Activated naive CD4-positive, alpha-beta T cell treated with anti-CD3 and anti-CD28 coated beads for 36 hours (primary cell): ENCODE results near the gene NPB. TPM values are rescaled to one million over a fixed set of nuclear protein-coding genes. Genes with fewer than 3 reads are reported as not detected.
A peak's percentile ranks its signal among the peaks of the same experiment; 100 is the strongest.

Experiments used
- CTCF ChIA-PET: fragments of 350-600 bp; sonication (Branson Sonifier 250); formaldehyde crosslinking; loops from one replicate; lab custom pipeline; 2021; ENCODE audit warnings: antibody characterized with exemption; lab: Charles Lee
- DNase-seq: peaks from one replicate; pipeline ENCODE4 v3.0.0-alpha.2; 2020
- H3K27ac Mint-ChIP-seq: one replicate; pipeline ENCODE4 v1.8.0; 2021; ENCODE audit warnings: mild to moderate bottlenecking, mixed read lengths
- H3K27me3 Mint-ChIP-seq: one replicate; pipeline ENCODE4 v1.8.0; 2021; ENCODE audit warnings: low read depth, mixed read lengths
- H3K36me3 Mint-ChIP-seq: one replicate; pipeline ENCODE4 v1.8.0; 2021; ENCODE audit warnings: low read depth, mixed read lengths
- H3K4me1 Mint-ChIP-seq: one replicate; pipeline ENCODE4 v1.8.0; 2021; ENCODE audit warnings: low read depth, mixed read lengths
- H3K4me3 Mint-ChIP-seq: one replicate; pipeline ENCODE4 v1.8.0; 2021; ENCODE audit warnings: mild to moderate bottlenecking, moderate library complexity, mixed read lengths
- H3K9me3 Mint-ChIP-seq: one replicate; pipeline ENCODE4 v1.8.0; 2021; ENCODE audit warnings: mixed read lengths
- intact Hi-C: fragments of 100-400 bp; cut with micrococcal nuclease; formaldehyde crosslinking; loops from one replicate; pipeline ENCODE4 v1.15.1; 2023
- total RNA-seq, 2 experiments: library from RNA; stranded (reverse); gene quantifications; one replicate each; pipeline ENCODE4 v1.2.3, GENCODE V29; 2021

The NPB gene
- total RNA-seq, 2 experiments from 2014 or later = 0.12 to 0.19 TPM

DNA sequence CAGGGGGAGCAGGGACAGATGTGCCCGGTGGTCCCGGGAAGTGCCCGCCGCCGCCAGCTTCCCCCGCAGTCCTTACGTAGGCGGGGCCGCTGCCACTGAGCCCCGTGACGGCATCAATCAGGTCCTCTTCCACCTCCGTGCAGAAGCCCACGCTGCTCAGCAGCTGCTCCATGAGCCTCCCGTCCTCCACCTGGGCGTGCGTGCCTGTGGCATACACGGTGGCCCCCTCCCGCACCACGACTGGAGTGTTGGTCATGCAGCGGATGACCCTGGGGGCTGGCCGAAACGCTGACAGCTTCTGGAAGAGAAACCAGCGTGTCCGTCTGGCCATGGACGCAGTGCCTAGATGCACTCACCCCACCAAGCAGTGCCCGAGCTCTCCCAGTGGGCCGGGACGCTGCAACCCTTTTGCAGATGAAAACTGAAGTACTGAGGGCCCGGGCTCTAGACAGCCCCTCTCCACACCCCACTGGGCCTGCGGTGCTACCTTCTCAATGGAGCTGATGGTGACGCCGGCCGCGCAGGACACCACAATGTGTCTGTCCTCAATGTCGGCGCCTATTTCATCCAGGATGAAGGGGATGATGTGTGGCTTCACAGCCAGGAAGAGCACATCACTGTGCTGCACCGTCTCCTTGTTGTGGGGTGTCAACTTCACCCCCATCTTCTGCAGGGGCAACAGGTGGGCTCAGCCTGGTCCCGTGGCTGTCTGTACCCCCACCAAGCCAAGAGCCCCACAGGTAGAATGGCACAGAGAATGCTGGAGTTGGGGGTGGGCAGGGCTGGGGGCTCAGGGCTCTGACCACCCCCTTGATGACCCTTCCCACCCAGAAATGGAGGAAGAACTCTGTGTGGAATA lies 33.0 kb downstream of the NPB start:
- H3K9me3 Mint-ChIP-seq = no peaks in the 10 kb centered on the region
- H3K27ac Mint-ChIP-seq = no peak overlapping the region
- peaks cover 17% of the 10 kb centered on the region for H3K4me1 Mint-ChIP-seq

DNA sequence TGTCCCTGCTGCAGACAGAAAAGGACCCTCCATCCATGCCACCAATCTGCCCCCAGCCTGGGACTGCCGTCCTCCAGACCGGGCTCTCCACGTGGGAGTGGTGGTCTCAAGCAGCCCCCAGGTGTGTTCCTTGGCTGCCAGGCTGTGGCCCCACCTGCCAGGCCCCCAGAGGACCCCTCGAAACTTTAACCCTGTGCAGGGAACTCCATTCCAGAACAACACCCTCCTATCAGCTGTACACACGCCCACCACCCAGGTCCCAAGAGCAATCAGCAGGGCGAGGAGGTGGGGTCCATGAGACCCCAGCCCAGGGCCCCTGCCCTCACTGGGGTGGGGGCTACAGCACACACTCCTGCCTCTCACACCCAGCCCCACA lies 33.7 kb downstream of the NPB start:
- no peak for DNase-seq
- Mint-ChIP-seq H3K27ac (no peak overlapping the region), H3K36me3 (peaks cover 20% of the 10 kb centered on the region), H3K4me1 (peaks cover 17% of the 10 kb centered on the region), H3K4me3 (peak overlapping the region; percentile 85), H3K27me3 (no peaks in the 10 kb centered on the region), H3K9me3 (no peaks in the 10 kb centered on the region)
- intact Hi-C loops = no loop called here
- CTCF ChIA-PET = interaction anchor here (1.0 kb wide), 1 partner anchor 10 kb away, joined by 3 read pairs; no protein-coding TSS in a partner anchor

More for the DNA sequence above, 33.0 kb downstream of the NPB start:
- CTCF ChIA-PET = no interaction called here
- intact Hi-C loops = no loop called here
- Mint-ChIP-seq H3K36me3 (peaks cover 20% of the 10 kb centered on the region), H3K27me3 (no peaks in the 10 kb centered on the region), H3K4me3 (peak overlapping the region; percentile 85)
- DNase-seq = no peak

DNA sequence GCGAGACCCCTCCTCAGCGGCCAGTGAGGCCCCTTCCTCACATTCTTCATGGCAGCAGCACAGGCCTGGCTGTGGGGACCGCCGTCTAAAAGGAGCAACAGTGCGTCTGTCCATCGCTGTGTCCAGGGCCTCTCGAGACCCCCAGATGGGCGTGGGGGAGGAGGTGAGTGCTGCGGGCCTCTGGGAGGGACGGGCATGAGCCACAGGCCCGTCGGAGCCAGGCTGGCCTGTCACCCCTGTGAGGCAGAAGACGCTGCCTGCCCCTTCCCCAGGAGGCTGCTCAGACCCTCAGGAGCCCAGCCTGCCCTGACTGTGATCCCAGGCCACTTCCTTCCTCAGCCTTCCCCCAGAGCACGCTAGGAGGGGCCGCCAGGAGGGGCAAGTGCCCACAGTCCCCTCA lies 37.2 kb downstream of the NPB start:
- Mint-ChIP-seq H3K27me3 (no peaks in the 10 kb centered on the region), H3K9me3 (no peaks in the 10 kb centered on the region), H3K36me3 (peaks cover 8% of the 10 kb centered on the region), H3K27ac (no peak overlapping the region), H3K4me1 (peaks cover 14% of the 10 kb centered on the region), H3K4me3 (no peak overlapping the region)
- DNase-seq = no peak
- CTCF ChIA-PET = interaction anchor here (1.1 kb wide), 2 partner anchors 11 to 69 kb away, joined by 3 to 4 read pairs; no protein-coding TSS in a partner anchor
- intact Hi-C loops = no loop called here

DNA sequence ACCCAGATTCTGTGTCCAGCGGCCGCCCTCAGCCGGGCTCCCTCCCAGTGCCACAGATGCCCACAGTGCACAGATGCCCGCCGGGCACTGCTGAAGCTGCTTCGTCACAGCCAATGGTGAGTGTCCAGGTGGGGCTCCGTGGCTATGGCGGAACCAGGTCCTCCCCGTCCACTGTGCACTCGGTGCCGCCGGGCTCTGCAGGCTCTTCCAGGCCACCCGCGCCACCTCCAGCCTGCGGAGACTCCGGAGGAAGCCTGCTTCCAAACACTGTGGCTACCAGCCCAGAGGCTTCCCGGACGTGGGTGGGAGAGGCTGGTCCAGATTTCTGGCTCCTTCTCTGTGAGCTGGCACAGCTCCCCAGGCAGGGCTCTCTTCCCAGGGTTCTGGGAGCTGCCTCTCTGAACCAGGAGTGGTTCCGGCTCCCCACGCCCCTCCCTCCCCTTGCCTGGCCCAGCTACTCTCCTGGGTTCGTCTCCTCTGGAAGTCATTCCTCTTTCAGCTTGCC lies 37.9 kb downstream of the NPB start:
- CTCF ChIA-PET = no interaction called here
- DNase-seq = no peak
- Mint-ChIP-seq H3K36me3 (peaks cover 8% of the 10 kb centered on the region), H3K27ac (no peak overlapping the region), H3K4me1 (peaks cover 14% of the 10 kb centered on the region), H3K9me3 (no peaks in the 10 kb centered on the region), H3K4me3 (no peak overlapping the region), H3K27me3 (no peaks in the 10 kb centered on the region)
- intact Hi-C loops = no loop called here

DNA sequence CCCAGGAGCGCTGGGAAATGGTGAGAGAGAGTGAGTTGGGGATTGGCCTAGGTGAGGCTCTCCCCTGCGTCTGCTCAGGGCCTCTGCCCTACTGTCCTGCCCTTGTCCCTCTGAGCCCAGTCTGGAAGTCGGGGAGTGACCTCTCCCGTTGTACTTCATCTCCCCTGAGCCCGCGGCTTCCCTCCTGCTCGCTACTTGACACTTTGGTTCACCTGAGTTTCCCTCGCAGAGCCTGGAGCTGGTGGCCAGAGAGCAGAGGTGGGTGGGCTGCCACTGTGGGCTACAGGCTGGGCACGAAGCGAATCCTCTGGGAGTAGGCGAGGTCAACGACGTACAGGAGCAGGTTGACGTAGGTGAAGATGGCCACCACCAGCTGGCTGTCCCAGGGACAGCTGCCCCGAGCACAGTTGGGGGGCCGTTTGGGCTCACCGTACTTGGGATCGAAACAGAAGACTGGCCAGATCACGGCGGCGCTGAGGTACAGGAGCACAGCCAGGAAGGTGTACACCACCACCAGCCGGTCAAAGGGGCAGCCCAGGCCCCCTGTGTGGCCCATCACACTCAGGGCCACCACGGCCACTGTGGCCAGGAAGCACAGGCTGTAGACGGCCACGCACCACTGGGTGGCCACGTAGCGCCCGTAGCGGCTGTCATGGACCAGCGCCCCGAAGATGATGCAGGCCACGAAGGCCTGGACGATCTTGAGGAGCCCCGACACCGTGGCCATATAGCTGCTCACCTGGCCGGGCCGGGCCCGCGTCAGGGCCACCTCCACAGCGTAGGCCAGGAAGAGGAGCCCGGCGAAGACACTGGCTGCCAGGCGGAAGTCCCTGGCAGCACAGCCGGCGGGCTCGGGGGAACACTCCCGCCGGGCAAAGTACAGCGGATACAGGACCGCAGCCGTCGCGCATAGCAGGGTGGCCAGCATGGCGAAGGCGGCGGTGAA lies 38.8 kb downstream of the NPB start:
- DNase-seq = no peak
- CTCF ChIA-PET = no interaction called here
- intact Hi-C loops = no loop called here
- no peak overlapping the region for H3K4me3 Mint-ChIP-seq
- peaks cover 5% of the 10 kb centered on the region for H3K36me3 Mint-ChIP-seq
- H3K9me3 Mint-ChIP-seq = no peaks in the 10 kb centered on the region
- no peak overlapping the region for H3K27ac Mint-ChIP-seq
- H3K27me3 Mint-ChIP-seq = no peaks in the 10 kb centered on the region
- peaks cover 8% of the 10 kb centered on the region for H3K4me1 Mint-ChIP-seq

DNA sequence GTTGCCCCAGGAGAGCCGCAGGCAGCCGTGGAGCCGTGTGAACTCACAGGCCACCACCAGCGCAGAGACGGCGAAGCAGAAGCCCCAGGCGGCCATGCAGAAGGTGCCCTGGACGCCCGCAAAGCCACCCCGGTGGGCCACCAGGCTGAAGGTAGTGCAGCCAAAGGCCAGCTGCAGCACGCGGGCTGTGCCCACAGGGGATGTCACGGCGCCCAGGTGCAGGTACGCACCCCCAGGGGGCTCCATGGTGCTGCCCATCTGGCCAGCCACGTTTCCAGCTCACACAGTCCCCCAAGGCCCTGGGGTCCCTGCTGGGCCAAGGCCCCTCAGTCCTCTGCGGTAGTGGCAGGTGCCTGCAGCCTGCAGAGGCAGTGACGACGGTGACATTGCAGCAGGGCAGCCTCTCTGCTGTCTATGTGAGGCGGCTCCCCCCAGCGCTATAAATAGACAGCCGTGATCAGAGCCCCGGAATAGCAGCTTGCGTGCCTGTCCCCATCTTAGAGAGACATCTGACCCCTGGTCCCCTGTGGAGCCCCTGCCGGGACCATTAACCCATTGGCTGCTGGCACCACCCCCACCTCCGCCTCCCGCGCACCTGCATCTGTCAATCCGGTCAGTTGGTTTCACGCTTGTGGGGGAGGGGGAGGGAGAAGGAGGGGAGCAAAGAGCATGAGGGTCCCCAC lies 39.6 kb downstream of the NPB start:
- CTCF ChIA-PET = no interaction called here
- DNase-seq = no peak
- peaks cover 5% of the 10 kb centered on the region for H3K4me1 Mint-ChIP-seq
- no peaks in the 10 kb centered on the region for H3K27me3 Mint-ChIP-seq
- H3K27ac Mint-ChIP-seq = no peak overlapping the region
- H3K36me3 Mint-ChIP-seq = peaks cover under 1% of the 10 kb centered on the region
- no peaks in the 10 kb centered on the region for H3K9me3 Mint-ChIP-seq
- intact Hi-C loops = no loop called here
- H3K4me3 Mint-ChIP-seq = no peak overlapping the region

DNA sequence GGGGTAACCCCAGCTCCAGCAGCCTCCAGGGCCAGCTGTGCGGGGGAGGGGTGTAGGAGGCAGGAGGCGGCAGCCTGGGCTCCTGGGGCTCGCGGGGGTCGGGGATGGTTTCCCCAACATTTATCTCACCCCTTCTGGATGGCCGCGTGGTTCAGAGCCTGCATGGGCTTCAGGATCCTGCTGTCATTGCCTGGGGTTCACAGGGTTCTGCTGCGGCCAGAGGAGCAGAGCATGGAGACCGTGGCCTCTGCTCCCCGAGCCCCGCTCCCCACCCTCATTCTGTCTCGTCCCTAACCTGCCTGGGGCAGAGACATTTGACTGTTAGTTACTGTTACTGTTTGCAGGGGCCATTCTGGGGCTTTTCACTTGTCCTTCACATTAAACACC lies 40.1 kb downstream of the NPB start:
- intact Hi-C loops = no loop called here
- CTCF ChIA-PET = no interaction called here
- H3K36me3 Mint-ChIP-seq = no peaks in the 10 kb centered on the region
- peaks cover 5% of the 10 kb centered on the region for H3K4me1 Mint-ChIP-seq
- H3K9me3 Mint-ChIP-seq = no peaks in the 10 kb centered on the region
- no peak for DNase-seq
- no peaks in the 10 kb centered on the region for H3K27me3 Mint-ChIP-seq
- H3K27ac Mint-ChIP-seq = no peak overlapping the region
- no peak overlapping the region for H3K4me3 Mint-ChIP-seq

DNA sequence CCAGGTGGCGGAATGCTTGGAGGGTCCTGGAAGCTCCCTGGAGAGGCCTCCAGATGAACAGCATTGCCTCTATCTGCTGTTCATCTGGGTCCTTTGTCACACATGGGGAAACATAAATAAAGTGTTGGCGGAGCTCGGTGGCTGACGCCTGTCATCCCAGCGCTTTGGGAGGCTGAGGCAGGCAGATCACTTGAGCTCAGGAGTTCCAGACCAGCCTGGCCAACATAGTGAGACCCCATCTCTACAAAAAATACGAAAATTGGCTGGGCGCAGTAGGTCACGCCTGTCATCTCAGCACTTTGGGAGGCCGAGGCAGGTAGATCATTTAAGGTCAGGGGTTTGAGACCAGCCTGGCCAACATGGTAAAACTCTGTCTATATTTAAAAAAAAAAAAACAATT lies 42.8 kb downstream of the NPB start:
- no peaks in the 10 kb centered on the region for H3K27me3 Mint-ChIP-seq
- intact Hi-C loops = no loop called here
- no peak overlapping the region for H3K4me3 Mint-ChIP-seq
- no peaks in the 10 kb centered on the region for H3K36me3 Mint-ChIP-seq
- no peak overlapping the region for H3K27ac Mint-ChIP-seq
- no peaks in the 10 kb centered on the region for H3K9me3 Mint-ChIP-seq
- CTCF ChIA-PET = interaction anchor here (0.6 to 1.1 kb wide), 3 partner anchors 15 to 455 kb away, joined by 4 to 5 read pairs (median 5); no protein-coding TSS in a partner anchor
- H3K4me1 Mint-ChIP-seq = no peaks in the 10 kb centered on the region
- DNase-seq = no peak

DNA sequence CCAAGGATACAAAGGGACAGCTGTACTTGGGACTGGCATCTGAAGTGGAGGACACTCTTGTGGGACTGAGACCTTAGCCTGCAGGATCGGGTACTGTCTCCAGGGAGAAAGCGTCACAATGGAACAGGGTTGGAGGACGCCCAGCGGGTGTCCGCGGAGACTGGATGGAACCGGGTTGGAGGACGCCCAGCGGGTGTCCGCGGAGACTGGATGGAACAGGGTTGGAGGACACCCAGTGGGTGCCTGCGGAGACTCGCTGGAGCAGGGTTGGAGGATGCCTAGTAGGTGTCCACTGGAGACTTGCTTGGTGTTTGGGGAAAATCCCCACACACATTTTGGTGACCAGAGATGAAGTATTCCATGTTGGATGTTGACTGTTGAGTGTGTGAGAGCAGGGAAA lies 45.2 kb downstream of the NPB start, which contains the start of gene MYADML2:
MYADML2 (minus strand) TSS at position 45 of the 400 bp plus-strand sequence. CDS start 5,492 bp downstream, outside the sequence.
- Mint-ChIP-seq H3K27me3 (no peaks in the 10 kb centered on the region), H3K9me3 (no peaks in the 10 kb centered on the region), H3K4me1 (peaks cover 4% of the 10 kb centered on the region), H3K36me3 (no peaks in the 10 kb centered on the region), H3K27ac (no peak within 1 kb of the TSS), H3K4me3 (no peak within 1 kb of the TSS)
- intact Hi-C loops = no loop called here
- DNase-seq = no peak
- CTCF ChIA-PET = no interaction called here

DNA sequence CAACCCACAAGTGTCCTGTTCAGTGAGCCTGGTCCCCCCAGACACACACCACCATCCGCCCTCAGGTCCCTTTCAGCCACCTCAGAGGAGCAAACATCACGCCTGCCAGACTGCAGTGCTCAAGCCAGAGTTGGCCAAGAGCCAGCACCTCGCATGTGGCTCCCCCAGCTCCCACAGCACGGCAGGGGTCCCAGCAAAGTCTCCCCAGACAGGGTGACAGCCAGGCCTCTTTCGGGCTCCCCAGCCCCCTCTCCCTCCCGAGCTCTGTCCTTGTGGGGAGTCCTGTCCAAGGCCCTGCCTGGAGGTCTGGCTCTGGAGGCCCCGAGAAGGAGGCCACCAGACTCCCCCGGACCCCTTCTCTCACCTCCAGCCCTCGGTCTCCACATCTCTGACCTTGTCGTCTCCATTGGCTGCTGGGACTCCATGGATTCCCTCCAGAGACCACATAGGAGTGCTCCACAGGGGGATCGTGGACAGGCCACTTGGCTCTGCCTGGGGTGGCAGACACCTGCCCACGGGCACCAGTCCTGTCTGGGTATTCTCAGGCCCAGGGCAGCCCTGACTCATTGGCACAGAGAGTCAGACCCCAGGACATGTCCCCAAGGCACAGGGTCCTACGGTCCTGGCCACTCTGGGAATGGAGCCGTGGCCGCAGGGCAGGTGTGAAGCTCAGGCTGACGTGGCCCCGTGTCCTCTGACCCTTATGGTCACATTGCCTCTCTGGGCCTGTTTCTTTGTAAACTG lies 46.8 kb downstream of the NPB start:
- Mint-ChIP-seq H3K9me3 (no peaks in the 10 kb centered on the region), H3K36me3 (no peaks in the 10 kb centered on the region), H3K27me3 (no peaks in the 10 kb centered on the region), H3K4me3 (no peak overlapping the region), H3K27ac (no peak overlapping the region), H3K4me1 (peaks cover 4% of the 10 kb centered on the region)
- DNase-seq = no peak
- intact Hi-C loops = no loop called here
- CTCF ChIA-PET = no interaction called here

DNA sequence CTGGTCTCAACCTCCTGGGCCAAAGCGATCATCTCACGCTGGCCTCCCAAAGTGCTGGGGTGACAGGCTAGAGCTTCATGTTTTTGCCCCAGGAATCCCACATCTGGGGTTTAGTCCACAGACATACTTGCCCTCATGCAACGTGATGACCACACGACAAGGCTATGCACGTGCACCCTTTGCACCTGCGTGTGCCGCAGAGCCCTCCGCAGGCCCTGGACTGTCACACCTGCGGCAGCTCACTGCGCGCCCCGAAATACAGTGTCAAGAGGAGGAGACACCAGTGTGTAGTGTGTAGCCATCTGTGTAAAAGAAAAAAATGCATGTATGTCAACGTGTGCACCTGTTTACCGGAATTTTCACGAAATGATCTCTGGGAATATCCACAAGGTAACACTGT lies 48.5 kb downstream of the NPB start:
- H3K27ac Mint-ChIP-seq = no peak overlapping the region
- intact Hi-C loops = no loop called here
- H3K4me1 Mint-ChIP-seq = peaks cover 4% of the 10 kb centered on the region
- no peaks in the 10 kb centered on the region for H3K9me3 Mint-ChIP-seq
- no peak overlapping the region for H3K4me3 Mint-ChIP-seq
- no peaks in the 10 kb centered on the region for H3K36me3 Mint-ChIP-seq
- CTCF ChIA-PET = no interaction called here
- no peak for DNase-seq
- no peaks in the 10 kb centered on the region for H3K27me3 Mint-ChIP-seq
